GM18868 (cell line): ENCODE data around the gene SLC16A4.
A peak's percentile ranks its signal among the peaks of the same experiment; 100 is the strongest.
"Not testable (repeated sequence)": the region's sequence is repeated elsewhere in the genome, so short reads cannot be mapped to it uniquely, and the experiment has no call there.

ENCODE experiments used
- ATAC-seq: cut with Tn5 transposase; IDR thresholded peaks from one replicate; pipeline ENCODE4 v1.9.1; 2021; ENCODE audit warnings: mild to moderate bottlenecking, moderate library complexity; ENCODE audit not compliant: unreplicated experiment

SLC16A4 gene

DNA sequence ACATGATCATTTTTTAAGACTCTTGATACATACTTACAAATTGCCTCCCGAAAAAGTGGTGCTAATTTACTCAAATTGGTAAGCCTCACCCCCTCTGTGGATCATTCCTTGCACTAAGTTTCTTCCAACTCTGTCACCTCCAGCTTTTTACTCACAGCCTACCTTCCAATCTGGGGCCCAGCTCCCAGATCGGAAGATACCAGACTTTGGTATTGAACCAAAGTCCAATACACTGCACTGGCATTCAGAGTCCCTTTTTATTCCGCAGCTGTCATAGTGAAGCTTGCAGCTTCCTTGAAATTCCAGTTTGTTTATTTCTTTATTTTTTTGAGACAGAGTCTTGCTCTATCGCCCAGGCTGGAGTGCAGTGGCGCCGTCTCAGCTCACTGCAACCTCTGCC is 18.5 kb upstream of the SLC16A4 start:
- ATAC-seq: no peak

DNA sequence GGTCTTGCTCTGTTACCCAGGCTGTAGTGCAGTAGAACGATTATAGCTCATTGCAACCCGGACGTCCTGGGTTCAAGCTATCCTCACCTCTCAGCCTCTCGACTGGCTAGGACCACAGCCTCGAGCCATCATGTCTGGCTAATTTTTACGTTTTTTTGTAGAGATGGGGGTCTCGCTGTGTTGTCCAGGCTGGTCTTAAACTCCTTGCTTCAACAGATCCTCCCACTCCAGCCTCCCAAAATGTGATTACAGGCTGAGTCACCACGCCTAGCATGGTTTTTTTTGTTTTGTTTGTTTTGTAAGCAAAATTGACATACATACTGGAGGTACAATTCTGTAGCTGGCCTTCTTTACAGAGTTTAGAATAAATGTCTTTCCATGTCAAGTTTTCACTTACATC is 17.7 kb upstream of the SLC16A4 start:
- ATAC-seq: no peak

DNA sequence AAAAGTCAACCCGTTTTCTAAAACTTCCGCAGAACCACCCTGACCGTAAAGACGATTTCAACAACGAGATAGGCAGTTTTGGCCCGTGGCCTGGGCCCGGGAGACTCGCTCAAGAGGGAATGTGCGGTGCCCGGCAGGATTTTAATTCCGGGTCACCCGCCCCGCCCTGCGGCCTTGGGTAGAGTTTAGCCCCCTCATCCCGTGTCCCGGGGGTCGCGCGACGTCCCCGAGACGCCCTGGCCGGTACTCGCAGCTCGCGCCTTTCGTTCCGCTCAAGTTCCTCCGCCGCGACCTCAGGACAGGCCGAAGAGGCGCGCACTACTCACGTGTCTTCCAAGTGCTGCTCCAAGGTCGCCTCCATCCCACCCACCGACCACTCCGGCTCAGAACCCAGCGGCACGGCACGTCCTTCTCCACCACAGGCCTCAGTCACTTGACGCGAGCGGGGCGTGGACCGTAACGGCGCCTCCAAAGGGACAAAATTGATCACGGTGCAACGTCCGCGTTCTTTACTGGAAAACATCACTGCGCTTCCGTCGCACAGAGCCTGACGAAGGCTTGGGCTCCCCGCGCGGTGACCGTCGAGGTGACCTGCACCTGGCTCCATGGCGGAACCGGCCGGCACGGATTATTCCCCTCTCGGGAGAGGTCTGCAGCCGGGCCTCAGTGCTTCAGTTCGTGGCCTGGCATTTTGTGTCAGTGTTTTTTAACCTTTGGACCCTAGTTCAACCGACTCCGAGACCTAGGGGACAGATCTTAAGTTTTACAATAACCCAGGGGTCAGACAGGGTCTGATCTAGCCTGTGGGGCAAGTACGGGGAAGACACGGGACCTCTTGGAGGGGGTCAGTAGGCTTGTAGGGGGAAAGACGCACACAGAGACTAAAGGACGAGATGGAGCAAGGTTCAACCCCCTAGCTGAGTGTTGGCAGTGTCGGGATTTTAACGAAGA is 16.7 kb upstream of the SLC16A4 start, which contains the start of gene LAMTOR5:
LAMTOR5 (minus strand) TSS at position 435 of the 951 bp plus-strand sequence; CDS start at position 361, 74 bp downstream.
- peak; percentile 86 for ATAC-seq

DNA sequence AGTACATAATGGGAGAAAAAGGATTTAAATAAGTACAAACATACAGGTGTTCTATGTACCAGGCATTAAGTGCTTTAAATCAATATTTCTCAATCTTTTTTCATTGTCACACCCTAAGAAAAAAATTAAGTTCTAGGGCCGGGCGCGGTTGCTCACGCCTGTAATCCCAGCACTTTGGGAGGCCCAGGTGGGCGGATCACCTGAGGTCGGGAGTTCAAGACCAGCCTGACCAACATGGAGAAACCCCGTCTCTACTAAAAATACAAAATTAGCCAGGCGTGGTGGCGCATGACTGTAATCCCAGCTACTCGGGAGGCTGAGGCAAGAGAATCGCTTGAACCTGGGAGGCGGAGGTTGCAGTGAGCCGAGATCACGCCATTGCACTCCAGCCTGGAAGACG is 15.6 kb upstream of the SLC16A4 start:
- ATAC-seq: not testable (repeated sequence)

DNA sequence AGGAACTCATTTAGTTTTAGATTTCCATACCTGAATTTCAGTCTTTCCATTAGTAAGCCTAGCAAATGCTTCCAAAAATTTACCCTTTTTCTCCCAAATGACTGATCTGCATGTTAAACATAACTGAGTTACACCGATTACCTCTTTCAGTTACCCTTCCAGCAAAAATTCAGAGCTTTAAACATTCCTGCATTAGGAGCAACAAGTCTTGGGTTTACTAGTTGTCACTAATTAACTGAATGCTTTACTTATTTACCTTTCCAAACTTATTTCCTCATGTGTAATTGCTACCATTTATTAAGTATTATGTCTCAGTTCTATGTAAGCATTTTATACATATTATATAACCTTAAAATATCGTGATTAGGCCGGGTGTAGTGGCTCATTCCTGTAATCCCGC is 13.6 kb upstream of the SLC16A4 start:
- ATAC-seq: no peak

DNA sequence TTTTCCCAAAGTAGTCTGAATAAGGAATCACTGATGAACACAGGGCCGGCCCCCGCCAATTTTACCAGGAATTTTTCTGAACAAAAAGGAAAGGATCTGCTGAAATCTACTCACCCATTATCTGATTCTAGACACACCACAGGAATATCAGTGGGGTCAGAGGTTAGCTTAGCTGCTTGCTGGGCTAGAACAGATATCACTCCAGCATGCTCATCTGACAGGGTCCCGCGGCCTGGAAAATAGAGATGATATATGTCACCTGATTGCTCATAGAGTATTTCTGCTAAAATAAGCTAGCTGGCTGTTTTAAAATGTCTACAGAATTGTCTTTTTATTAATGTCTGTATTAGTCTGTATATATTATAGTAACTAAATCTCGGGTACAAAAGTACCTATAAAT is 13.0 kb upstream of the SLC16A4 start:
- ATAC-seq: no peak

DNA sequence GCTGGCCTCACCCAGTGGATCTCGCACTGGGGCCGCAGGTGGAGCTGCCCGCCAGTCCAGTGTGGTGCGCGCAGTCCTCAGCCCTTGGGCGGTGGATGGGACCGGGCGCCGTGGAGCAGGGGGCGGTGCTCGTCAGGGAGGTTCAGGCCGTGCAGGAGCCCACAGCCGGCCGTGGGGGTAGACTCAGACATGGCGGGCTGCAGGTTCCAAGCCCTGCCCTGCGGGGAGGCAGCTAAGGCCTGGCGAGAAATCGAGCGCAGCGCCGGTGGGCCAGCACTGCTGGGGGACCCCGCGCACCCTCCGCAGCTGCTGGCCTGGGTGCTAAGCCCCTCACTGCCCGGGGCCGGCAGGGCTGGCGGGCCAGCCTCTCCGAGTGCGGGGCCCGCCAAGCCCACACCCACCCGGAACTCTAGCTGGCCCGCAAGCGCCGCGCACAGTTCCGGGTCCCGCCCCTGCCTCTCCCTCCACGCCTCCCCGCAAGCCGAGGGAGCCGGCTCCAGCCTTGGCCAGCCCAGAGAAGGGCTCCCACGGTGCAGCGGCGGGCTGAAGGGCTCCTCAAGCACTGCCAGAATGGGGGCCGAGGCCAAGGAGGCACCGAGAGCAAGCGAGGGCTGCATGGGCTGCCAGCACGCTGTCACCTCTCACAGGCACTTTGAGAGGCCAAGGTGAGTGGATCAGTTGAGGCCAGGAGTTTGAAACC is 5.6 kb upstream of the SLC16A4 start:
- not testable (repeated sequence) for ATAC-seq

DNA sequence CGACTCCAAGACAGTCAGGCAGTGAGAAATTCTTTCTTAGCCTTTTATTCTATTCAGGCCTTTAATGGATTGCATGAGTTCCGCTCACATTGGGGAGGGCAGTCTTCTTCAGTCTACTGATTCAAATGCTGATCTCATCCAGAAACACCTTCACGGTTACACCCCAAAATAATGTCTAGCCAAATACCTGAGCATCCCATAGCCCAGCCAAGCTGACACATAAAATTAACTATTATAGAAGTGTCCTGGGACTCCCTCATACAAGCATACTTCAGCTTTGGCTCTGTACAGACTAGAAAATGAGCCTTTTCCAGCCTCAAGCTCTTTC is 3.6 kb upstream of the SLC16A4 start:
- no peak for ATAC-seq

DNA sequence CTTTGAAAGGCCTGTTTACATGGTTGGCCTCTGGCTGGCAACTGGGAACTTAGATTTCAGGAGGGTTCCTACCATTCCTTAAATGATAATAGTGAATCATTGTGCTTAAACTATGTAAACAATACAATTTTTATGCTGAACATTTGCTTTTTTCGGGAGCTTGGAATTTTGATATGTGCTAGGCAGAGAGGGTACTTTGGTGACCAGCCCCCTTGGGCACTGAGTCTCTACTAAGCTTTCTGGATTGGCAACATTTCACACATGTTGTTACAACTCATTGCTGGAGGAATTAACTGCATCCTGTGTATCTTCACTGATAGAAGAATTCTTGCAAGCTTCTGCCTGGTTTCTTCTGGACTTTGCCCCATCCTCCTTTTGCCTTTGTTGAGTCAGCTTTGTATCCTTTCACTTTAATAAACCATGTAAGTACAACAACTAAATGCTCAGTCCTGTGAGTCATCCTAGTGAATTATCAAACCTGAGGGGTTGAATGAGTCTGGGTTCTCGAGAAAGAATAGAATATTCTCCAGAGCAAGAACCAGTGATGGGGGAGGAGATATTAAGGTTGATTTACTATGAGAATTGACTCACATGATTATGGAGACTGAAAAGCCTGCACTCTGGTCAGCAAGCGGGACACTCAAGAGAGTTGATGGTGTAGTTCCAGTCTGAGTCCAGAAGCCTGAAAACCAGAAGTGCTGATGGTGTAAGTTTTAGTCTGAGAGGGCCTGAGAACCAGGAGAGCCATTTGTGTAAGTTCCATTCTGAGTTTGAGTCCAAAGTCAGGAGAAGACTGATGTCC is 3.1 kb upstream of the SLC16A4 start:
- no peak for ATAC-seq

DNA sequence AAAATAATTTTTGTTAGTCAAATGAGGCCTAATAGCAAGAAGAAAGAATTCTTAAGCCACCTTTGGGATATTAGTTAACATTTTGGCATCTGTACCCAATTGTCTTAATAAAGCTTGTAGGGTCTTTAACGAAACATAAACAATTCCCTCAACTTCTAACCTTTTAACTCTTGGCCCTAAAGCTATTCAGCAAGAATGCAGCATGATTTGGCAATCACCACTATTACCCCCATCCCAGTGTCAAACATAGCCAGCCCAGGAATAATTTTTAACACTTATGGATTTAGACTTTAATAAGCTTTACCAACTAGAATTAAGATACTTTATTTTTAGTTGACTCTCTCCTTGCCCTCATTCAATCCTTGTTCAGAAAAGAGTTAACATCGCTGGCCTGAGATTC is 2.5 kb upstream of the SLC16A4 start:
- no peak for ATAC-seq

DNA sequence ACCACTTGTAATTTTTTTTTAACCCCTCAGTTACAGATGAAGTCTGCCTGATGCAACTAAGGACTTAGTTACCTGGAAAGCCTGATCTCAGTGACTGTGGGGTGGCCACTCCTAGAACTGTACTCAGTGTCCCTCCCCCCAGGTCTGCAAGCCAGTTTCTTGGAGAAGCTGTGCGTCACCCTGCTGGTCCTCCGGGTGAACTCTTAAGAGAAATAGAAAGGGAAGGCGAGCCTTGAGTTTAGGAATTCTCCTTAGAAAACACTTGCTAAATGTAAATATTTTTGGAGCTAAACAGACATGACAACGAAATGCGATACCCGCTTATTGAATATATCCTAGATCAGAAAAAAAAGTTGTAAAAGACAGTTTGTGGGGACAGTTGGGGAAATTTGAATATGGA is 730 bp downstream of the SLC16A4 start:
- ATAC-seq: no peak

DNA sequence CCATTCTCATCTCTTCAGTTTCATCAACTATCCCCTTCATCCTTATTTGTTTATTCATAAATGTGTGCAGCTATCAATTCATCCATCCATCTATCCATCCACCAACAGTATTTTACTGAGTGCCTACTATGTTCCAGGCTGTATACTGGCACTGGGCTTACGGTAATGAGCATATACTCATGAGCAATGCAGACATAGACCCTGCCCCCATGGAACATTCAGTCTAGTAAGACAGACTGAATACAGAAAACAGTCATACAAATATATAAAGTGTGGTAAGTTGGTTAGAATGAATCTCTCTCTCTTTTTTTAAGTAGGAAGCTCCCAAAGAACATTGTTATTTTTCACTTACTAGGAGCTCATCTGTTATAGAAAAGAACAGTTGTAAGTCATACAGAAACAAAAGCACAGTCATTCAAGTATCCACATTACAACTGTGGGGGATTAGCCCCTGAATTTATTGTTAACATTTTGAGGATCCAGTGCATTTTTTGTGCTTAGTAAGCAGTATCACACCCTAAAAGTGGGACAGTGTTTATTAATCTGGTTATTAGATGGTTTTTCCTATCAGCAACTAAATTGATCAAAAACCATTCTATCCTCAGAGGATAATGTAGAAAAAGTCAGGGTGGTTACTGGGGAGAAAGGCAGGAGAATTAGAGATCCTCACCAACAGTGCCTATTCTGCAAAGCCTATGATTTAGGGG is 3.6 kb downstream of the SLC16A4 start:
- no peak for ATAC-seq

DNA sequence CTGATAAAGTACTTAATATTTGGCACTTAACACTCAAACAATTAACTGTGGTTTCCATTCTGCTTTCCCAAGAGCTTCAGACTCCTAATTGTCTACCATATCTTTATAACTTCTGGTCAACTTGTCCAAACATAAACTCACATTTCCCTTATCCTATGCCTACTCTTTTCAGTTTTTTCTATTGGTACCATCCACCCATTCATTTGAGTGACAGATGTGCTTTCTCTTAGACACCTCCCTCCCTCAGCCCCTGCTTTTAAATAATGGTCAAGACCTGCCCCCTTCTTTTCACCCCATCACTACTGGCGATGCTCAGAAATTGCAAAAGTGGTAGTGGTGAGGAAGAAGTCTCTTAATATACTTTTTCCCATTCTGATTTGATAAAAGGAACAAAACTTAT is 5.5 kb downstream of the SLC16A4 start:
- ATAC-seq: no peak

DNA sequence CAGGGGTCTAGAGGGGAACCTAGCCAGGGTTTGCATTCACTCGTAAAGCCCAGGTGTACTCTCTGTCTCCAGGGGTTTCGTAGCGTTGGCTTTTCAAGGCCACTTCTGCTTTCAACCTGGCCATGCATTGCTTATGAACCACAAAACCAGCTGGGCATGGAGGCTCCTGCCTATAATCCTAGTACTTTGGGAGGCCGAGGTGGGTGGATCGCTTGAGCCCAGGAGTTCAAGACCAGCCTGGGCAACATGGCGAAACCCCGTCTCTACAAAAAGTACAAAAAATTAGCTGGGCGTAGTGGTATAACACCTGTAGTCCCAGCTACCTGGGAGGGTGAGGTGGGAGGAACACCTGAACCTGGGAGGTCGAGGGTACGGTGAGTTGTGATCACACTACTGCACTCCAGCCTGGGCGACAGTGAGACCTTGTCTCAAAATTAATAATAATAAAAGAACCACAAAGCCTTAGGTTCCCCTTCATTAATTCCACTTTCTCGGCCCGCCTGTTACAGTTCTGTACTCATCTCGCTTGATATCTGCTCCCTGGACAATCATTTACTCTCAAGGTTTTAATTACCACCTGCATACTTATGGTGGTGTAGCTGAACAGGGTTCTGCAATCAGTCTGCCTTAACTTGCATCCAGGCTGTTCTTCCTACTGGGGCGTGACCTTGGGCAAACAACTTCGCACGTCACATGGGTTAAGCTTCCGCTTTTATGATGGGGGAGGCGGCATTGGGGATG is 6.1 kb downstream of the SLC16A4 start:
- peak; percentile 74 for ATAC-seq

DNA sequence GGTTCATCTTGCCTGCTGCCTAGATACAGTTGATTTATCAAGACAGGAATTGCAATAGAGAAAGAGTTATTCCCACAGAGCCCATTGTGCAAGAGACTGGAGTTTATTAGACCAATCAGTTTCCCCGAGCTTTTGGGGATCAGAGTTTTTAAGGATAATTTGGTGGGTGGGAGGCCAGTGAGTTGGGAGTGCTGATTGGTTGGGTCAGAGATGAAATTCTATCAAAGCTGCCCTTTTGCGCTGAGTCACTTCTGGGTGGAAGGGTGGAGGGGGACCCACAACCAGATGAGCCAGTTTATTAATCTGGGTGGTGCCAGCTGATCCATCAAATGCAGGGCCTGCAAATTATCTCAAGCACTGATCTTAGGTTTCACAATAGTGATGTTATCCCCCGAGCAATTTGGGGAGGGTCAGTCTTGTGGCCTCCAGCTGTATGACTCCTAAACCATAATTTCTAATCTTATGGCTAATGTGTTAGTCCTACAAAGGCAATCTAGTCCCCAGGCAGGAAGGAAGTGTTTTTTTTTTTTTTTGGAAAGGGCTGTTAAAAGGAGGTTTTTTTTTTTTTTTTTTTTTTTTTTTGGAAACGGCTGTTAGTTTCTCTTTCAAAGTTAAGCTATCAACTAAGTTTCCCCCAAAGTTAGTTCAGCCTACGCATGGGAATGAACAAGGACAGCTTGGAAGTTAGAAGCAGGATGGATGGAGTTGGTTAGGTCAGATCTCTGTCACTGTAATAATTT is 7.4 kb downstream of the SLC16A4 start:
- no peak for ATAC-seq

DNA sequence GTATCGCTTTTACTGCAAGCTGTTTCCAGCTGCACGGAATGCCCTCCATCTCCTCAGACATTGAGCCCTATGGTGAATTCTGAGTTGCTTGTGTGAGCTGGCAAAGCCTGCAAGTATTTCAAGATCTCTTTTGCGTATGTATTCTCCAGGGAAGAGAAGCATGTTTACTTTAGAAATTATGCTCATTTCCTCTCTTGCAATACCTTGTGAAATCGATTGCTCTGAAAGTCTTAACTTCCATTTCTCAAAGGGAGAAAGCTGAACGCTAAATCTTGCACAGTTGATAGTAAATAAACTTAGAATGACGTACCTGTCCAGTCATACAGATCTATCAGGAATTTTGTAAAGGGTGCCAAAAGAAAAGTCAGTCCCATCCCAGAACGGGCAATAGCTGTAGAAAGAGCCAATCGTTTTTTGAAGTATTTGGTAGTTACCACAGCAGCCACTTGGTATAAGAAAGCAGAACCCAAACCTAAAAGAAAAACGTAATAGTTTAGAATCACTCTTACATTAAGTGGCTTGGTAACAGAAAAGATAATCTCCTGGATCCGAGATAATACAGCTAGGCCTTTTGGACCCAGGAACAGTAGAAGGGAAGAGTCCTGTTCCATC is 10.0 kb downstream of the SLC16A4 start:
- ATAC-seq: no peak

DNA sequence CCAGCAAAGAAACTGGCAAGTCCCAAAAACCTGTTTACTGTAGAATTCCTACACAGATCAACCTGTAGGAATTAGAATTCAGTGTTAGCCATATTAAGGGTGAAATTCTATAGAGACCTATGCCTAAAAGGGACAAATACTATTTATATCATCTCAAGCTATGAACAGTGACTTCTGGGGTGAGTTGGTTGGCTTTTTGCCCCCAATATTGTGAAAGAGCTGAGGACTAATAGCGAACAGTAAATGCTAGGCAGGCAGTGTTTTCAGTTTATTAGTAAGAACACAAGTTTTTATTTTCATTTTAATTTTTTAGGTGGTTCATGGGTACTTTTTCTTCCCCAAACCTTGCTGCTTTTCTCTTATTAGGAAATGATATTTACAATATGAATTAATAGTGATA is 15.3 kb downstream of the SLC16A4 start:
- no peak for ATAC-seq

DNA sequence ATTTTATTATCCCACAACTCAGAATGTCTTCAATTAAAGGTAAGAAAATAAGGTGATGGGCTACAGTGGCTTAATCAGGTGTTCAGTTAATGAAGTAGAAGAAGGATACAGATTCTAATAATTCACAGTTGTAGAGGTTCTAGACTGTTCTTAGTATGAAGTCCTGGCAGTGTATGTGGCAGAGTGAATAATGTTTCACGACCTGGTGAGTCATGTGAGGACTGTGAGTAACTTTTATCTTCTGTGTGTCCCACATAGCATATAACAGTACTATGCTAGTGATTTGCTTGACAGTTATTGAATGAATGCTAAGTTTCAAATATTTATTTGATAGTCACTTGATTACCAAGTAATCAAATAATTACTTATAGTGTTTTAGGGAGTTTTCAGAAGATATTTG is 20.0 kb downstream of the SLC16A4 start:
- ATAC-seq: no peak

DNA sequence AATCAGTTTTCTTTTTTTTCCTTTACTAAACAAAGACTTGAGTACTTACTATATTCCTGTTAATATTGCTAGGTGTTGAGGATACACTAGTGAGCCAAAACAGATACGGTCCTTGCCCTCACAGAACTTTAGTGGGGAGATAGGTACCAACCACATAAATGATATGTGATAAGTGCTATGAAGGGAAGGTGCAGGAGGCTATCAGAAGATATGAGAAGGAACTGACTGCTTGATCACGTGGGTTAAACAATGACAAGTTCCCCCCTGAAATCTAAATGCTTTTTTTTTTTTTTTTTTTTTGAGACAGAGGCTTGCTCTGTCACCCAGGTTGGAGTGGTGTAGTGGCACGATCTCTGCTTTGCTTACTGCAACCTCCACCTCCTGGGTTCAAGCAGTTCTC is 26.6 kb downstream of the SLC16A4 start:
- ATAC-seq: no peak
